OCI-LY7 (cell line): ENCODE measurements around the gene USP38. TPM values are rescaled to one million over a fixed set of nuclear protein-coding genes. Genes with fewer than 3 reads are reported as not detected.
"Not testable (repeated sequence)": the region's sequence is repeated elsewhere in the genome, so short reads cannot be mapped to it uniquely, and the experiment has no call there.

Experiments used
- BruUV-seq: library from RNA; stranded (reverse); fragments of 400-500 nt; replicated peaks from 2 replicates; lab custom pipeline; 2021; lab: Mats Ljungman, UMichigan
- CTCF ChIA-PET: fragments of 300-600 bp; sonication (Branson Sonifier 250); formaldehyde crosslinking; loops from one replicate; lab custom pipeline; 2022; ENCODE audit warnings: antibody characterized with exemption; ENCODE audit not compliant: unreplicated experiment; lab: Charles Lee
- POLR2A ChIA-PET: fragments of 300-600 bp; sonication (Branson Sonifier 250); formaldehyde crosslinking; loops from one replicate; lab custom pipeline; 2022; ENCODE audit warnings: antibody characterized with exemption; lab: Charles Lee
- DNase-seq: peaks from one replicate; pipeline ENCODE4 v3.0.0-alpha.2; 2015; ENCODE audit warnings: low spot score
- H2AFZ ChIP-seq: fragments of 200-600 bp; sonication (generic), shearing (Covaris generic); 2 replicates; pipeline ENCODE4 v1.6.1; 2014; ENCODE audit warnings: mild to moderate bottlenecking, antibody characterized with exemption, low read length, moderate library complexity
- H3K27ac ChIP-seq: fragments of 200-600 bp; sonication (generic); 2 replicates; pipeline ENCODE4 v1.5.1; 2014; ENCODE audit warnings: mixed run types, low read depth, mild to moderate bottlenecking, moderate library complexity, low read length, inconsistent platforms; ENCODE audit not compliant: poor library complexity, severe bottlenecking
- H3K36me3 ChIP-seq: fragments of 200-600 bp; sonication (generic); 2 replicates; pipeline ENCODE4 v1.6.1; 2014; ENCODE audit warnings: mild to moderate bottlenecking, antibody characterized with exemption, low read length, moderate library complexity, mixed read lengths; ENCODE audit not compliant: insufficient read depth
- H3K4me1 ChIP-seq: fragments of 200-600 bp; sonication (generic); 2 replicates; pipeline ENCODE4 v1.5.1; 2014; ENCODE audit warnings: mild to moderate bottlenecking, low read length; ENCODE audit not compliant: insufficient read depth, poor library complexity, severe bottlenecking
- H3K4me2 ChIP-seq: fragments of 200-600 bp; sonication (generic); 2 replicates; pipeline ENCODE4 v1.6.1; 2014; ENCODE audit warnings: mild to moderate bottlenecking, low read length
- H3K4me3 ChIP-seq: fragments of 200-600 bp; sonication (generic); 2 replicates; pipeline ENCODE4 v1.5.1; 2014; ENCODE audit warnings: mild to moderate bottlenecking, low read depth, low read length; ENCODE audit not compliant: poor library complexity, severe bottlenecking
- H3K79me2 ChIP-seq: fragments of 200-600 bp; sonication (generic); 2 replicates; pipeline ENCODE4 v1.6.1; 2016; ENCODE audit warnings: low read depth, mild to moderate bottlenecking, low read length, moderate library complexity, mixed read lengths; ENCODE audit not compliant: insufficient read depth
- H3K9me2 ChIP-seq: fragments of 200-600 bp; sonication (generic); 2 replicates; pipeline ENCODE4 v1.6.1; 2016; ENCODE audit warnings: mild to moderate bottlenecking, low read length, mixed read lengths; ENCODE audit not compliant: insufficient read depth
- H3K9me3 ChIP-seq: fragments of 200-600 bp; sonication (generic); 2 replicates; pipeline ENCODE4 v1.6.1; 2014; ENCODE audit warnings: mild to moderate bottlenecking, mixed run types, low read length, mixed read lengths
- H4K20me1 ChIP-seq: fragments of 200-600 bp; sonication (generic); 2 replicates; pipeline ENCODE4 v1.6.1; 2014; ENCODE audit warnings: mild to moderate bottlenecking, antibody characterized with exemption, low read length, moderate library complexity, mixed read lengths; ENCODE audit not compliant: insufficient read depth
- EZH2phosphoT487 ChIP-seq: fragments of 200-600 bp; sonication (generic); IDR thresholded peaks from 2 replicates; pipeline ENCODE4 v1.6.1; 2018; ENCODE audit warnings: low read depth, borderline replicate concordance, mild to moderate bottlenecking, mixed run types, antibody characterized with exemption, low read length, moderate library complexity, mixed read lengths
- intact Hi-C: fragments of 100-400 bp; cut with micrococcal nuclease; formaldehyde crosslinking; loops from one replicate; pipeline ENCODE4 v1.10.0; 2022; ENCODE audit not compliant: unreplicated experiment
- total RNA-seq, 2 experiments: library from RNA; depleted of rRNA in 1 of 2; stranded (reverse); fragments of >200 nt in 1 of 2; shearing (Covaris generic) in 1 of 2; gene quantifications; 2 replicates each; pipeline ENCODE4 v1.2.3, GENCODE V29; 2014 to 2022
- TF ChIP-seq, protein P1 (sequence below): fragments of 200-600 bp; sonication (generic); conservative IDR thresholded peaks from 2 replicates; pipeline ENCODE4 v1.5.1; 2014; ENCODE audit warnings: mild to moderate bottlenecking, antibody characterized with exemption, low read length, moderate library complexity, mixed read lengths

USP38 gene
- total RNA-seq, 2 experiments from 2014 or later = 23.6 to 25.7 TPM

DNA sequence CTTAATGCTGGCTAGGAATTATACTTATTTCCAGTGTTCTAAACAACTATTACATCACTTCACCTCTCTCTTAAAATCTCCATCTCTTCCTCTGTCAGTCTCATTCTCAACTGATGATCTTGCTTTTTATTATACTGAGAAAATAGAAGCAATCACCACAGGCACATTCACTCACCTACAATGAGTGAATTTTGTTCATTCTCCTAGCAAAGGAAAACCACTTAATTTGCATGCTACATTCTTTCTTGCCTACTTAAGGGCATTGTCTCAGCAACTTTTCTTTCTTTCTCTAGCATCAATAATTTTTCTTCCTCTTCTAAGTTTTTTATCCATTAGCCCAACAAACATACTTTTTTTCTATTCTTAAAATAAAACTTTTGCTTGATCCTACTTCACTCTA, 21.1 kb upstream of the USP38 start:
- no peaks in the 10 kb centered on the region for H3K36me3 ChIP-seq
- no peaks in the 10 kb centered on the region for H3K9me2 ChIP-seq
- H3K4me2 ChIP-seq = no peak overlapping the region
- POLR2A ChIA-PET = interaction anchor here (1.4 to 1.6 kb wide), 2 partner anchors 10 to 14 kb away, joined by 3 to 5 read pairs; no protein-coding TSS in a partner anchor
- H3K27ac ChIP-seq = no peak overlapping the region
- intact Hi-C loops = no loop called here
- no peak for DNase-seq
- H3K4me1 ChIP-seq = peaks cover 7% of the 10 kb centered on the region
- H4K20me1 ChIP-seq = no peaks in the 10 kb centered on the region
- no peaks in the 10 kb centered on the region for H3K9me3 ChIP-seq
- no peak overlapping the region for H3K4me3 ChIP-seq
- CTCF ChIA-PET = no interaction called here
- BruUV-seq = no TSS peak
- no peak for TF ChIP-seq EZH2phosphoT487
- TF ChIP-seq, protein P1, sequence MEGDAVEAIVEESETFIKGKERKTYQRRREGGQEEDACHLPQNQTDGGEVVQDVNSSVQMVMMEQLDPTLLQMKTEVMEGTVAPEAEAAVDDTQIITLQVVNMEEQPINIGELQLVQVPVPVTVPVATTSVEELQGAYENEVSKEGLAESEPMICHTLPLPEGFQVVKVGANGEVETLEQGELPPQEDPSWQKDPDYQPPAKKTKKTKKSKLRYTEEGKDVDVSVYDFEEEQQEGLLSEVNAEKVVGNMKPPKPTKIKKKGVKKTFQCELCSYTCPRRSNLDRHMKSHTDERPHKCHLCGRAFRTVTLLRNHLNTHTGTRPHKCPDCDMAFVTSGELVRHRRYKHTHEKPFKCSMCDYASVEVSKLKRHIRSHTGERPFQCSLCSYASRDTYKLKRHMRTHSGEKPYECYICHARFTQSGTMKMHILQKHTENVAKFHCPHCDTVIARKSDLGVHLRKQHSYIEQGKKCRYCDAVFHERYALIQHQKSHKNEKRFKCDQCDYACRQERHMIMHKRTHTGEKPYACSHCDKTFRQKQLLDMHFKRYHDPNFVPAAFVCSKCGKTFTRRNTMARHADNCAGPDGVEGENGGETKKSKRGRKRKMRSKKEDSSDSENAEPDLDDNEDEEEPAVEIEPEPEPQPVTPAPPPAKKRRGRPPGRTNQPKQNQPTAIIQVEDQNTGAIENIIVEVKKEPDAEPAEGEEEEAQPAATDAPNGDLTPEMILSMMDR = no peak
- no peak overlapping the region for H2AFZ ChIP-seq
- H3K79me2 ChIP-seq = no peaks in the 10 kb centered on the region

DNA sequence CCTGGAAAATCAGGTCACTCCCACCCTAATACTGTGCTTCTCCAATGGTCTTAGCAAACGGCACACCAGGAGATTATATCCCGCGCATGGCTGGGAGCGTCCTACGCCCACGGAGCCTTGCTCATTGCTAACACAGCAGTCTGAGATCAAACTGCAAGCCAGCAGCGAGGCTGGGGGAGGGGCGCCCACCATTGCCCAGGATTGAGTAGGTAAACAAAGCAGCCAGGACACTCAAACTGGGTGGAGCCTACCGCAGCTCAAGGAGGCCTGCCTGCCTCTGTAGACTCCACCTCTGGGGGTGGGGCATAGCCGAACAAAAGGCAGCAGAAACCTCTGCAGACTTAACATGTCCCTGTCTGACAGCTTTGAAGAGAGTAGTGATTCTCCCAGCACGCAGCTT, 18.0 kb upstream of the USP38 start:
- DNase-seq, H2AFZ ChIP-seq, H3K9me3 ChIP-seq, BruUV-seq, H3K4me3 ChIP-seq, H3K9me2 ChIP-seq, intact Hi-C loops, H3K36me3 ChIP-seq, H3K4me2 ChIP-seq, H3K27ac ChIP-seq, H4K20me1 ChIP-seq, H3K4me1 ChIP-seq, H3K79me2 ChIP-seq: not testable (repeated sequence)
- POLR2A ChIA-PET = interaction anchor here (1.1 kb wide), 1 partner anchor 22 kb away, joined by 3 read pairs; no protein-coding TSS in a partner anchor
- CTCF ChIA-PET = interaction anchor here (0.6 kb wide), 1 partner anchor 25 kb away, joined by 4 read pairs; no protein-coding TSS in a partner anchor

DNA sequence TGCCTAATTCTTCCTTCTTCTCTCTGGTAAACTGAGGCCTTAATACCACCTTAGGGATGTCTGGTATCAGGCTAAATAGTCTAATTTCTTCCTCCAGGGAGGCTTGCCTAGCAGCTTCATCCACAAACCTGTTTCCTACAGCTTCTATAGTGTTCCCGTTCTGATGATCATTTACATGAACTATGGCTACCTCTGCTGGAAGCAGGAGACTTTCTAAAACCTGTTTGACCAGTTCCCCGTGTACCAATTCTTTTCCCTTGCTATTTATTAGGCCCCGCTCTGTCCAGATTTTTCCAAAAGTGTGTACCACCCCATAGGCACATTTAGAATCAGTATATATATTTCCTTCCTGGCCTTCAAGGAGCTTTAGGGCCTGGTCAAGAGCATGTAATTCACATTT, 5.8 kb upstream of the USP38 start:
- peaks cover 20% of the 10 kb centered on the region; the same call in 1 of the 2 replicates for H3K79me2 ChIP-seq
- H3K27ac ChIP-seq = no peak overlapping the region
- H3K4me1 ChIP-seq = peaks cover 17% of the 10 kb centered on the region
- no peak for DNase-seq
- POLR2A ChIA-PET = interaction anchor here (0.6 to 0.7 kb wide), 2 partner anchors 286 to 334 kb away, joined by 3 to 4 read pairs; partner anchors contain the start of gene SMARCA5
- CTCF ChIA-PET = no interaction called here
- no peaks in the 10 kb centered on the region for H3K9me2 ChIP-seq
- TF ChIP-seq EZH2phosphoT487 = no peak
- TF ChIP-seq, protein P1 = no peak
- H3K9me3 ChIP-seq = peaks cover 10% of the 10 kb centered on the region; the same call in 1 of the 2 replicates
- intact Hi-C loops = no loop called here
- H3K36me3 ChIP-seq = peaks cover 11% of the 10 kb centered on the region; the same call in 1 of the 2 replicates
- no TSS peak for BruUV-seq
- 0 out of 2 replicates have a peak, but pooled peaks cover 5% of the 10 kb centered on the region for H4K20me1 ChIP-seq
- H3K4me2 ChIP-seq = no peak overlapping the region
- no peak overlapping the region for H2AFZ ChIP-seq
- no peak overlapping the region for H3K4me3 ChIP-seq
